ENCODE results near the gene DHX34.

Gene DHX34

GRCh38 chr19:47427241-47428176, 78.4 kb downstream of the DHX34 start:
- peak; percentile 97 for TF ChIP-seq CTCF (conservative IDR thresholded peaks at IDR 0.05; ENCODE audit: low read depth, low read length)
- DNase-seq (ENCODE audit: low read depth), result no peak
- H3K4me3 ChIP-seq (ENCODE audit: low read length), result peak overlapping the region; percentile 21

- no peak for TF ChIP-seq CTCF (conservative IDR thresholded peaks at IDR 0.05; ENCODE audit: low read depth, low read length)
- peak overlapping the region; percentile 32 for H3K4me3 ChIP-seq (ENCODE audit: low read length)
- peak; percentile 90 for DNase-seq (ENCODE audit: low read depth)
These were observed 79.2 kb downstream of the DHX34 start for GRCh38 chr19:47428177-47428894.

- no peak overlapping the region for H3K4me3 ChIP-seq (ENCODE audit: low read length)
- no peak for DNase-seq (ENCODE audit: low read depth)
- no peak for TF ChIP-seq CTCF (conservative IDR thresholded peaks at IDR 0.05; ENCODE audit: low read depth, low read length)
These were observed 80.2 kb downstream of the DHX34 start for GRCh38 chr19:47429140-47429793.

- TF ChIP-seq CTCF (conservative IDR thresholded peaks at IDR 0.05; ENCODE audit: low read depth, low read length), result peak; percentile 20
- peak overlapping the region; percentile 10 for H3K4me3 ChIP-seq (ENCODE audit: low read length)
- DNase-seq (ENCODE audit: low read depth), result no peak
These were observed 81.1 kb downstream of the DHX34 start for GRCh38 chr19:47430041-47430802.

GRCh38 chr19:47432091-47432490, 83.0 kb downstream of the DHX34 start:
- DNase-seq (ENCODE audit: low read depth), result no peak
- no peak overlapping the region for H3K4me3 ChIP-seq (ENCODE audit: low read length)
- no peak for TF ChIP-seq CTCF (conservative IDR thresholded peaks at IDR 0.05; ENCODE audit: low read depth, low read length)
